GM12891 (cell line): ENCODE results near the gene PFKFB4.

ENCODE experiments used
- PAX5 ChIP-seq: IDR thresholded peaks from 2 replicates; pipeline ENCODE4 v1.6.1; 2011; ENCODE audit warnings: low read length, moderate library complexity, mild to moderate bottlenecking; ENCODE audit not compliant: insufficient read depth, severe bottlenecking
- POLR2A ChIP-seq: IDR thresholded peaks from 2 replicates; pipeline ENCODE4 v1.6.1; 2011; ENCODE audit warnings: low read depth, low read length, control low read depth
- POLR2AphosphoS5 ChIP-seq: IDR thresholded peaks from 2 replicates; pipeline ENCODE4 v1.6.1; 2011; ENCODE audit warnings: low read depth, low read length, control low read depth
- POU2F2 ChIP-seq: IDR thresholded peaks from 2 replicates; pipeline ENCODE4 v1.6.1; 2011; ENCODE audit warnings: low read depth, mild to moderate bottlenecking, control low read depth, low read length, moderate library complexity
- SPI1 ChIP-seq: IDR thresholded peaks from 2 replicates; pipeline ENCODE4 v1.6.1; 2011; ENCODE audit warnings: low read depth, low read length, control low read depth
- TAF1 ChIP-seq: IDR thresholded peaks from 2 replicates; pipeline ENCODE4 v1.6.1; 2011; ENCODE audit warnings: low read depth, low read length, control low read depth

DNA sequence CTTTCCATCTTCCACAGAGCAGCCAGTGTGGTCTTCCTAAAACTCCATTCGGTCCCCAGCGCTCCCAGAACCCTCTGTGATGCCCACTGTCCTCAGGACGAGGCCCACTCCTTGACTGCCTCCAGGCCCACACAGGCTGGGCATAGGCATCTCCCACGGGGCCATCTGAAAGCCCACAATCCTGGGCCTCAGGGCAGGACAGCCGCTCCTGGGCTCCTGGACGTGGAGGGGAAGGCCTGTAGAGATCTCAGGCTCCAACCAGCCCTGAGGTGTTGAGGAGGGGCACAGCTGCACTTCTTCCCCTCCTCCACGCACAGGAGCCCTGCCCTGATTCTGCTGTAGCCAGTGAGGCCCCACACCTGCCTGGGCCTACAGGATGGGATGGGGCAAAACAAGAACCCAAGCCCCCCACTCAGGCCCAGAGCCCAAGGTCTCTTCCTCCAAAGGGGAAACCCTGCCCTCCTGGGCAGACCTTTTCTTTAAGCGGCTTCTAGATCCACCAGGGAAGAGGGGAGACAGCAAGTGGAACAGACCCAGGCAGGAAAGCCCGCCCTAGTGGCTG lies 78.6 kb downstream of the PFKFB4 start:
- TF ChIP-seq POLR2A (no peak), PAX5 (no peak), POLR2AphosphoS5 (no peak), TAF1 (no peak), SPI1 (no peak), POU2F2 (no peak)
